ENCODE data around the gene RGR.

DNA sequence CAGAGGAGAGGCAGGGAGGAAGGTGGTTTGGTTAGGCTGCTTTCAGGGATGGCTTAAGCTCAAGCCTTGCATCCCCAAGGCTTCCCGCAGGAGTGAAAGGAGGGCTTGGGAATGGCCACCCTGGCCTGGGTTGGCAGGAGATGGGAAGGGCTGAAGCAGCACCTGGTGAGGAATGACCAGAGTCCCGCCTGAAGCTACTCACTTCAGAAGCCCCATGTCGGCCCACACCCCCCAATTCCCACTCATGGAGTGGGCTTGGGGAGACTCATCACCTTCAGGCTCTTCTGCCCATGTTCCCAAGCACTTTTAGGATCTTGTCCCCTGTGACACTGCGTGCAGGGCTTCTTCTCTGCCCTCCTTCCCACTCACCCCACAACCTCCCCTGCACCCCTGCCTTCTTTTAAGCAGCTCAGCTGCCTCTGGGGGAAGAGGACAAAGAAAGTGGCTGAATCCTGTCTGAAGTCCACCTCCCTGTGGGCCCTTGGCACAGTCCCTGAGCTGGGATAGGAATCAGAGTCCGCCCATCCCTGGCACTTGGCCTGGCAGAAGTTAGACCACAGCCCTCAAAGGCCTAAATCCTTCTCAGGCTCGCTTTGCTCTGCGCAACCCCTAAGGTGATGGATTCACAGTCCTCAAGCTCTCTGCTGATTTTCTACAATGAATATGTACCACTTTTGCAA, 16.5 kb downstream of the RGR start:
- TF ChIP-seq, protein P1, sequence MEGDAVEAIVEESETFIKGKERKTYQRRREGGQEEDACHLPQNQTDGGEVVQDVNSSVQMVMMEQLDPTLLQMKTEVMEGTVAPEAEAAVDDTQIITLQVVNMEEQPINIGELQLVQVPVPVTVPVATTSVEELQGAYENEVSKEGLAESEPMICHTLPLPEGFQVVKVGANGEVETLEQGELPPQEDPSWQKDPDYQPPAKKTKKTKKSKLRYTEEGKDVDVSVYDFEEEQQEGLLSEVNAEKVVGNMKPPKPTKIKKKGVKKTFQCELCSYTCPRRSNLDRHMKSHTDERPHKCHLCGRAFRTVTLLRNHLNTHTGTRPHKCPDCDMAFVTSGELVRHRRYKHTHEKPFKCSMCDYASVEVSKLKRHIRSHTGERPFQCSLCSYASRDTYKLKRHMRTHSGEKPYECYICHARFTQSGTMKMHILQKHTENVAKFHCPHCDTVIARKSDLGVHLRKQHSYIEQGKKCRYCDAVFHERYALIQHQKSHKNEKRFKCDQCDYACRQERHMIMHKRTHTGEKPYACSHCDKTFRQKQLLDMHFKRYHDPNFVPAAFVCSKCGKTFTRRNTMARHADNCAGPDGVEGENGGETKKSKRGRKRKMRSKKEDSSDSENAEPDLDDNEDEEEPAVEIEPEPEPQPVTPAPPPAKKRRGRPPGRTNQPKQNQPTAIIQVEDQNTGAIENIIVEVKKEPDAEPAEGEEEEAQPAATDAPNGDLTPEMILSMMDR (IDR thresholded peaks at IDR 0.05): no peak
- TF ChIP-seq POLR2A (IDR thresholded peaks at IDR 0.05): no peak
